Right lobe of liver (tissue), 4 donors: ENCODE data around the gene INPP5A.

Source experiments
- POLR2A ChIP-seq: fragments of 450-650 bp; IDR thresholded peaks from one replicate; pipeline ENCODE4 v1.6.1; 2017; ENCODE audit warnings: antibody characterized with exemption, mild to moderate bottlenecking
- TF ChIP-seq, protein P1 (sequence below), 4 donors: fragments of 200-600 bp in 3 of 4; fragments of 450-650 bp in 1 of 4; IDR thresholded peaks; one replicate each; pipeline versions ENCODE4 v1.5.1 to v1.8.0; 2016 to 2022; ENCODE audit warnings: antibody characterized with exemption in 4 of 4, mild to moderate bottlenecking in 2 of 4
- donor health status: DM: no; HTN: no; CAD: no.
- donor health status: DM: no; HTN: no; CAD: no.
- donor health status: DM: no; HTN: yes; CAD: no.

DNA sequence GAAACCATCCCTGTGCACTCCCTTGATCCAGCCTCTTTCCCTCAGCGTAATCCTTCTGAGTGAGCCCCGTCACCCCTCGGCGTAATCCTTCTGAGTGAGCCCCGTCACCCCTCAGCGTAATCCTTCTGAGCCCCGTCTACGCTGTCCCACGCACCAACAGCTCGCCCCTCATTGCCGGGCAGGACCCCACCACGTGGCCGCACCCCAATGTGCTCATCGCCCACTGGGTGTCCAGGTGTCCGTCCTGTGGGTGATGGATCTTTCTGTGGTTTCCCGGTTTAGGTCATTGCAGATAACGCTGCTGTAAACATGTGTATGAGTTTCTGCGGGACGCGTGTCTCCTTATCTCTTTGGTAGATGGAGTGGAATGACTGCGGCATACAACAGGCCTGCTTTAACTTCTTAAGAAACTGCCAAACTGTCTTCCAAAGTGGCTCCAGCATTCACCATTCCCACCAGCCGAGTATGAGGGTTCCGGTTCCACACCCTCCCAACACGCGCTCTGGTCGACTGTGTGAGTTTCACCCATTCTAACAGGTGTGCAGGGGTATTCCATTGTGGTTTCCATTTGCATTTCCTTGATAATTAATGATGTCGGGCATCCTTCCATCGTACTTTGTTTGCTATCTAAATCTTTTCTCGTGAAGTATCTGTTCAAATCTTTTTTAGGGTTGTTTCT is 290.4 kb downstream of the INPP5A start:
- TF ChIP-seq, protein P1, sequence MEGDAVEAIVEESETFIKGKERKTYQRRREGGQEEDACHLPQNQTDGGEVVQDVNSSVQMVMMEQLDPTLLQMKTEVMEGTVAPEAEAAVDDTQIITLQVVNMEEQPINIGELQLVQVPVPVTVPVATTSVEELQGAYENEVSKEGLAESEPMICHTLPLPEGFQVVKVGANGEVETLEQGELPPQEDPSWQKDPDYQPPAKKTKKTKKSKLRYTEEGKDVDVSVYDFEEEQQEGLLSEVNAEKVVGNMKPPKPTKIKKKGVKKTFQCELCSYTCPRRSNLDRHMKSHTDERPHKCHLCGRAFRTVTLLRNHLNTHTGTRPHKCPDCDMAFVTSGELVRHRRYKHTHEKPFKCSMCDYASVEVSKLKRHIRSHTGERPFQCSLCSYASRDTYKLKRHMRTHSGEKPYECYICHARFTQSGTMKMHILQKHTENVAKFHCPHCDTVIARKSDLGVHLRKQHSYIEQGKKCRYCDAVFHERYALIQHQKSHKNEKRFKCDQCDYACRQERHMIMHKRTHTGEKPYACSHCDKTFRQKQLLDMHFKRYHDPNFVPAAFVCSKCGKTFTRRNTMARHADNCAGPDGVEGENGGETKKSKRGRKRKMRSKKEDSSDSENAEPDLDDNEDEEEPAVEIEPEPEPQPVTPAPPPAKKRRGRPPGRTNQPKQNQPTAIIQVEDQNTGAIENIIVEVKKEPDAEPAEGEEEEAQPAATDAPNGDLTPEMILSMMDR (IDR thresholded peaks at IDR 0.05): no peak
- TF ChIP-seq POLR2A: no peak
